WTC11 (cell line): ENCODE measurements around the gene CDC5L. TPM values are rescaled to one million over a fixed set of nuclear protein-coding genes. Genes with fewer than 3 reads are reported as not detected.

Experiments used
- ATAC-seq: fragments of 200-7000 bp; cut with Tn5 transposase; 2 replicates; pipeline ENCODE4 v1.10.0; 2021; ENCODE audit warnings: mild to moderate bottlenecking, moderate library complexity
- CTCF ChIA-PET: fragments of 300-600 bp; sonication (Branson Sonifier 250); formaldehyde crosslinking; loops from one replicate; lab custom pipeline; 2021; ENCODE audit warnings: antibody characterized with exemption; lab: Charles Lee
- POLR2A ChIA-PET: fragments of 350-600 bp; sonication (Branson Sonifier 250); formaldehyde crosslinking; loops from one replicate; lab custom pipeline; 2021; ENCODE audit warnings: antibody characterized with exemption; lab: Charles Lee
- DNase-seq: peaks from one replicate; pipeline ENCODE4 v3.0.0; 2021; ENCODE audit warnings: low spot score
- H3K27ac Mint-ChIP-seq: 2 replicates; pipeline ENCODE4 v1.8.0; 2021; ENCODE audit warnings: mixed read lengths
- H3K27me3 Mint-ChIP-seq: 2 replicates; pipeline ENCODE4 v1.8.0; 2021; ENCODE audit warnings: low read depth, mild to moderate bottlenecking, moderate library complexity, mixed read lengths
- H3K36me3 Mint-ChIP-seq: 2 replicates; pipeline ENCODE4 v1.8.0; 2021; ENCODE audit warnings: mixed read lengths
- H3K4me1 Mint-ChIP-seq: 2 replicates; pipeline ENCODE4 v1.8.0; 2022; ENCODE audit warnings: mixed read lengths
- H3K4me3 Mint-ChIP-seq: 2 replicates; pipeline ENCODE4 v1.8.0; 2021; ENCODE audit warnings: mild to moderate bottlenecking, moderate library complexity, mixed read lengths
- H3K9me3 Mint-ChIP-seq: 2 replicates; pipeline ENCODE4 v1.8.0; 2021; ENCODE audit warnings: mixed read lengths
- AFF4 ChIP-seq: sonication (generic); formaldehyde crosslinking; IDR thresholded peaks from 2 replicates; pipeline ENCODE4 v1.8.1; 2023; ENCODE audit warnings: mild to moderate bottlenecking, missing genetic modification reagents, borderline replicate concordance
- ATF3 ChIP-seq: sonication (generic); formaldehyde crosslinking; conservative IDR thresholded peaks from 2 replicates; pipeline ENCODE4 v1.8.1; 2022; ENCODE audit warnings: mild to moderate bottlenecking, missing genetic modification reagents
- ATF6 ChIP-seq: sonication (generic); formaldehyde crosslinking; IDR thresholded peaks from 2 replicates; pipeline ENCODE4 v1.8.1; 2023; ENCODE audit warnings: mild to moderate bottlenecking, missing genetic modification reagents
- CBFB ChIP-seq: sonication (generic); formaldehyde crosslinking; IDR thresholded peaks from 2 replicates; pipeline ENCODE4 v1.8.1; 2022; ENCODE audit warnings: mild to moderate bottlenecking, low read depth, missing genetic modification reagents
- E2F1 ChIP-seq: sonication (generic); formaldehyde crosslinking; IDR thresholded peaks from 2 replicates; pipeline ENCODE4 v1.8.0; 2022; ENCODE audit warnings: mild to moderate bottlenecking, missing genetic modification reagents
- E2F4 ChIP-seq: sonication (generic); formaldehyde crosslinking; IDR thresholded peaks from 2 replicates; pipeline ENCODE4 v1.8.1; 2022; ENCODE audit warnings: low read depth, mild to moderate bottlenecking, moderate library complexity, missing genetic modification reagents, borderline replicate concordance
- ESRRA ChIP-seq: sonication (generic); formaldehyde crosslinking; IDR thresholded peaks from 2 replicates; pipeline ENCODE4 v1.8.1; 2022; ENCODE audit warnings: mild to moderate bottlenecking, missing genetic modification reagents, borderline replicate concordance
- HMGA2 ChIP-seq: fragments of 250-450 bp; sonication (Bioruptor Pico); IDR thresholded peaks from 2 replicates; pipeline ENCODE4 v1.4.0; 2021; ENCODE audit warnings: mild to moderate bottlenecking, moderate library complexity
- NR2C2 ChIP-seq: sonication (generic); formaldehyde crosslinking; IDR thresholded peaks from 2 replicates; pipeline ENCODE4 v1.8.0; 2022; ENCODE audit warnings: mild to moderate bottlenecking, missing genetic modification reagents
- RELA ChIP-seq: sonication (generic); formaldehyde crosslinking; IDR thresholded peaks from 2 replicates; pipeline ENCODE4 v1.8.1; 2022; ENCODE audit warnings: missing genetic modification reagents, mild to moderate bottlenecking, borderline replicate concordance
- TEAD1 ChIP-seq: sonication (generic); formaldehyde crosslinking; IDR thresholded peaks from 2 replicates; pipeline ENCODE4 v1.8.0; 2022; ENCODE audit warnings: mild to moderate bottlenecking, missing genetic modification reagents
- total RNA-seq: library from RNA; stranded (reverse); gene quantifications from 3 replicates; pipeline ENCODE4 v1.2.3, GENCODE V29; 2021

CDC5L gene
- total RNA-seq, 1 experiment from 2014 or later = 23.5 TPM

- Mint-ChIP-seq H3K27ac (no peak overlapping the region), H3K4me1 (peaks cover 12% of the 10 kb centered on the region)
- CTCF ChIA-PET = interaction anchor here (0.9 kb wide), 1 partner anchor 84 kb away, joined by 4 read pairs; no protein-coding TSS in a partner anchor
Observed at GRCh38 chr6:44352259-44352658, 35.2 kb upstream of the CDC5L start.

More at GRCh38 chr6:44352259-44352658, 35.2 kb upstream of the CDC5L start:
- Mint-ChIP-seq H3K4me3 (no peak overlapping the region), H3K9me3 (peaks cover 6% of the 10 kb centered on the region; the same call in 1 of the 2 replicates)
- DNase-seq (no peak), ATAC-seq (no peak)
- no peak for TF ChIP-seq E2F4 (CRISPR knock-in tag)
- TF ChIP-seq ATF6 = no peak
- TF ChIP-seq E2F1 = no peak
- no peak for TF ChIP-seq AFF4 (CRISPR knock-in tag)
- TF ChIP-seq RELA (CRISPR knock-in tag) = no peak
- no peak for TF ChIP-seq ATF3 (CRISPR knock-in tag)
- TF ChIP-seq HMGA2 (CRISPR knock-in tag) = no peak
- TF ChIP-seq TEAD1 = no peak
- TF ChIP-seq CBFB = no peak
- no peak for TF ChIP-seq ESRRA (CRISPR knock-in tag)
- TF ChIP-seq NR2C2 (CRISPR knock-in tag) = no peak
- TF ChIP-seq, all 79 proteins: peak for 0
- Mint-ChIP-seq H3K27me3 (peaks cover 8% of the 10 kb centered on the region), H3K36me3 (no peaks in the 10 kb centered on the region)
- POLR2A ChIA-PET = no interaction called here
